Measurements from ENCODE around the gene APOH.

DNA sequence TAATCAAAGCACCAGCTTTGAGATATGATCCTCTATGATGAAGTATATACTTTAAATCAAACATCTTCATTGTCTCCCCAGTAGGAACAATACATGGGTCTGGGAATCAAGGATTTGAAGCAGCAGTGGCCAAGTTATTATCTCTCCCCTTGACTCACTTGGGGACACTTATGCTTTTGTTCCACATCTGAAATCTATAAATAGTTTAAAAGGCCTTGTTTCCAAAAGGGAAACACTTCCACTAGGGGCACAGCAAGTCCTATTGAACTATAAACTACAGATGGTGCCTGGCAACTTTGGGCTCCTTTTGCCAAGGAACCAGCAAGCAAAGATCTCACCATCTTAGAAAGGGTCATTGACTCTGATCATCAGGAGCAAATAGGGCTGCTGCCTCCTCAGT, 21.3 kb downstream of the APOH start:
- no peak for TF ChIP-seq USF2 (IDR thresholded peaks at IDR 0.05; ENCODE audit: low read length)
- no peak for TF ChIP-seq CTCF (IDR thresholded peaks at IDR 0.05; ENCODE audit: control extremely low read depth in 1 of 3, insufficient read depth in 1 of 3, low read depth in 1 of 3, low read length in 3 of 3)
- no peak for TF ChIP-seq POLR2A (IDR thresholded peaks at IDR 0.05; ENCODE audit: control extremely low read depth in 1 of 2, low read depth in 2 of 2, low read length in 2 of 2)

Data from H1 (cell line).